ENCODE measurements around the gene FYN.

- TF ChIP-seq, protein P1, sequence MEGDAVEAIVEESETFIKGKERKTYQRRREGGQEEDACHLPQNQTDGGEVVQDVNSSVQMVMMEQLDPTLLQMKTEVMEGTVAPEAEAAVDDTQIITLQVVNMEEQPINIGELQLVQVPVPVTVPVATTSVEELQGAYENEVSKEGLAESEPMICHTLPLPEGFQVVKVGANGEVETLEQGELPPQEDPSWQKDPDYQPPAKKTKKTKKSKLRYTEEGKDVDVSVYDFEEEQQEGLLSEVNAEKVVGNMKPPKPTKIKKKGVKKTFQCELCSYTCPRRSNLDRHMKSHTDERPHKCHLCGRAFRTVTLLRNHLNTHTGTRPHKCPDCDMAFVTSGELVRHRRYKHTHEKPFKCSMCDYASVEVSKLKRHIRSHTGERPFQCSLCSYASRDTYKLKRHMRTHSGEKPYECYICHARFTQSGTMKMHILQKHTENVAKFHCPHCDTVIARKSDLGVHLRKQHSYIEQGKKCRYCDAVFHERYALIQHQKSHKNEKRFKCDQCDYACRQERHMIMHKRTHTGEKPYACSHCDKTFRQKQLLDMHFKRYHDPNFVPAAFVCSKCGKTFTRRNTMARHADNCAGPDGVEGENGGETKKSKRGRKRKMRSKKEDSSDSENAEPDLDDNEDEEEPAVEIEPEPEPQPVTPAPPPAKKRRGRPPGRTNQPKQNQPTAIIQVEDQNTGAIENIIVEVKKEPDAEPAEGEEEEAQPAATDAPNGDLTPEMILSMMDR (conservative IDR thresholded peaks at IDR 0.05; ENCODE audit: low read depth, low read length): no peak
- no peak for TF ChIP-seq RAD21 (IDR thresholded peaks at IDR 0.05; ENCODE audit: low read length)
- TF ChIP-seq POLR2A (IDR thresholded peaks at IDR 0.05; ENCODE audit: low read depth, low read length): no peak
Observed at GRCh38 chr6:111921103-111921502, 47.9 kb upstream of the FYN start.

Data from IMR-90 (cell line).